HG02759 (cell line): Measurements from ENCODE around the gene CISH.

ENCODE experiments used
- ATAC-seq: cut with Tn5 transposase; IDR thresholded peaks from one replicate; pipeline ENCODE4 v1.9.1; 2021; ENCODE audit warnings: mild to moderate bottlenecking, moderate library complexity; ENCODE audit not compliant: unreplicated experiment

Gene CISH

DNA sequence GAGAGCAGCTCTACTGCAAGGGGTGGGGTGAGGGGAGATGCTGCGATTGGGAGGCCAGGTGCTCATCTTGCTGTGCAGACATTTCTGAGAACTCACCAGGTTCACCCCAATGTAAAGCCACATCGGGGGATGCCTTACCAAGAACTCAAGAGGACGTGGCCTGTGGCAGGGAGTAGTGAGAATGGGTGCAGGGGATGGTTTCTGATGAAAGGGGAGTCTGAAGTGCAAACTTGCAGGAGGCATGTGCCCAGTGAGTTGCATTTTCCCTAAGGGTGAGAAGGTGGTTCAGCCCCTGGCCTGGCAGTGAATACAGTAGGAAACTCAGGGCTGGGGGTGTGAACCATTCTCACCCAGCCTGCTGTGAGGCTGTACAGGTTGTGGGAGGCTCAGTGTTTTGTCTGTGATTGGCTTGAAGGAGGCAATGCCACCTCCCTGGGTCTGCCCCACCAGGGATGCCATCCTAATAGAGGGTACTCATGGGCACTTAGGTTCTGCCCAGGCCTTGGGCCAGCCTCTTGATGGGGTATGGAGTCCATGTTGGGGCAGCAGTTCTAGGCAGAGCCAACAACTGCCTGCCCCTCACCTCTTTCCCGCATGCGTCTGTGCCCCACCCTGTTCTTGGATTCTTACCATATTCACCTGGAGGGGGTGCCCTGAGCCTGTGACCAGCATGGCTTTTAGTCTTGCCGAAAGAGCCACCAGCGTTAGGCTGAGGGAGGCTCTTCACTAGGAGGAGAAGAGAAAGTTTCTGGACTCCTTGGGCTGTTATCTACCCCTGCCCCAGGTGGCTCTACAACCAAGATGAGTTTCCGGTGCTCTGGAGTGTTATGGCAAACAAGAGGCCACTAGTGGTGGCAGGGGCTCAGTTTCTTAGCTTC is 37.8 kb downstream of the CISH start:
- ATAC-seq: no peak

DNA sequence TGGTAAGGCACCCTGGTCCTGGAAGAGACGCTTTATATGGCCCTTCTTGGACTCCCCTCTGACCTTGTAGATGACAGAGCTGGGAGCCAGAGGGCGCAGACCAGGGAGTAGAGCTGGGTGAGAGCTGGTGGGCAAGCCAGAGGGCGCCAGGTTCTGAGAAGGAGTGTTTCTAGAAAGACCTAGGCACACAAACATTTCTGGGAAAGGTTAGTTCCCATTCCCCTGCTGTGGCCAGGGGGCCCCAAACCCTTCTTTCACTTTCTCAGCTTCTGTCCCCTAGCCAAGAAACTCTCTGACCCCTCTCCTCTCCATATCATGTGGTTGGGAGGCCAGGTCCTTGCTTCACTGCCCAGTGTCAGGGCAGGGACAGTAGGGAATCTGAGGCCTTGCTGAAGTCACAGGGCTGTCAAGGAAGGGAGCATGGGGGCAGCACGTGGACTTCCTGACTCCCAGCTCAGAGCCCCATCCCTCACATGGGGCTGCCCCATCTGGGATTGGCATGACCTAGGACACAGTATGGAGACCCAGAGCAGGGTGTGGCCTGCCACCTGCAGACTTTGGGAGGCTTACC is 38.7 kb downstream of the CISH start:
- no peak for ATAC-seq

DNA sequence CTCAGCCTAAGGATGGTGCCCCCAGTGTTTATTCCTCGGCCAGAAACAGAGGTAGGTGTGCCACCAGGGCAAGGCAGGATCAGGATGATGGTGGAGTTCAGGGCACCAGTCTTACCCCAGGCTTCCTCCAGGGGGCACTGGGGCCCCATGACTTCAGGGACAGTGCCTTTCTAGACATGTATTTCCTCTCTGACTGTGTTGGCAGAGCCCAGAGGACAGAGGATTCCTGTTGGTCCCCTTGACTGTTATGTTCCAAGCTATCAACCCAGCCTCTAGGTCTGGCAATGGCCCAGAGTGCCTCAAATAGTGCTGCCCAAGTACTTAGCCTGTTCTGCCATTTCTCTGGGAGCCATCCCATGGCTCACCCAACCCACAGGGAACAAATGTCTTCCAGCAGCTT is 39.4 kb downstream of the CISH start:
- no peak for ATAC-seq

DNA sequence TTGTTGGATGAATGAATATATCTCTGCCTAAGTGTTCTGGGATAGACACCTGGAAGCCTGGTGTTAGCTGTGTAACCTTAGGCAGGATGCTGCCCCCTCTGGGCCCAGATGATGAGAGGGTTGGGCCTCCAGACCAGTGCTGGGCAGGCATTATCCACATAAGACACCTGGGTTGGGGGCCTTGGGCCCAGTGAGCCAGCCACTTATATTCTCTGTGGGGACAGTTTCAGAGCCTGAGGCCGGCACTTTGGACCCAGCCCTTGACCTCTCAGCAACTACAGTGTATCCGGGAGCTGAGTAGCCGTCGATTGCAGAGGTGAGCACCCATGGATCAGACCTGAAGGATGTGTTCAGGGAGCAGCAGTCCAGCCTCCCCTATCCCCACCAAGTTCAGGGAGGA is 40.1 kb downstream of the CISH start:
- ATAC-seq: no peak

DNA sequence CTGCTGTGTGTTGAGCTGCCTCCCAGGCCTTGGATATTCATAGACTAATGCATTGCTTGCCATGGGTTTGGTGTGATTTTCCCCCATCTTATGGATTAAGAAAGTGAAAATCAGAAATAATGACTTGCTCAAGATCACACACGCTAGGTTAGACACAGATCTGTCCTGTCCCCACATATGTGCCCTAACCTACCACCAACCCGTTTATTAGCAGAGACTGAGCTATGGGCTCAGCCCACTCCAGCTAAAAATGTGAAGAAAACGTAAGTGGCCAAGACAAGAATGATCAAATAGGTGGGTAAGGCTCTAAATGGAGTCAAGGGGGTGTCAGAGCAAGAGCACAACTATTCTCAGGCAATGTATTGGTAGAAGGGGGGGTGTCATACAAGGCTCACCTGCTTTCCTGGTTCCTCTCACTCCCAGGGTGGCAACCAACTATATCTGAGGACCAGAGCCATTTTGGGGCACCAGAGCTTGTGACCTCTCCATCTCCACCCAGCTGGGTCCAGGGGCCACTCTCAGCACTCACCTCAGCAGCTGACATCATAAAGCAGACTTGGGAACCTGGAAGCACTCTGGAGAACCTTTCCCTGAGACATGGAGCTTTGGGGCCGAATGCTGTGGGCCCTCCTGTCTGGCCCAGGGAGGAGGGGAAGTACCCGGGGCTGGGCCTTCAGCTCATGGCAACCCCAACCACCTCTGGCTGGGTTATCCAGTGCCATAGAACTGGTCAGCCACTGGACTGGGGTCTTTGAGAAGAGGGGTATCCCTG is 40.9 kb downstream of the CISH start:
- no peak for ATAC-seq

DNA sequence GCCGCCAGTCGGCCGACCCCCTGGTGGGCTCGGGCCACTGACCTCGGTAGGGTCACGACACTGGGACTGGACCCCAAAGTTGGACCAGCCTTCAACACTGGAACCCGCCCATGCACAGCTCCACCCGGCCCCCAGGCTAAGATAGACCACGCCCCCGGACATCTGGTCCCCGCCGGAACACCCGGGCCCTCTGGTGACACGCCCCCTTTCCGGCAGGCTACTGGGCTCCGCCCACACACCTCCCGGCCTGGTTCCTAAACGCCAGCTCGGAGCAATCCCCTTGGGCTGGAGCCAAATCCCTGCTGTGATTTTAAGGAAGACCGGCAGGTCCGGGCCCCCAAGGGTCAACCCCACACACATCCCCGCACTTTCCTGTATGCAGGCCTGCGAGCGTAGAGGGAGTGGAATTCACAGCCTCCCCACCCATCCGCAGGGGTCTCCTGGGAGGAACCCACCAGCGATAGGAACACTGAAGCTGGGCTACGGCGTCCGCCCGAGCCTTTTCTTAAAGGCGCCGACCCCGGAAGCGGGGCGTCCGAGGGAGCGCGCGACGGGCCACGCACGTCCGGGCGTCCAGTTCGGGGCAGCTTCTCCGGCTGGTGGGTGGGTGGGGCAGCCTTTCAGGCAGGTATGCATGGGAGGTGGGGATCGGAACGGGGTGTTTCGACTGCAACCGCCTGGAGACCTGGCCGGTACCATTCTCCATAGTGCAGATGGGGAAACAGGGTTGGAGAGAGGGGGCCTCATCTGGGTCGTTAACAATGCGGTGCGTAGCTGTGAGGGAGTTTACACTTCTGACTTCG is 42.4 kb downstream of the CISH start, which contains the start of gene HEMK1:
HEMK1 (plus strand) TSS at position 576 of the 803 bp plus-strand sequence. CDS start 1,583 bp downstream, outside the sequence.
- ATAC-seq: peak; percentile 64

DNA sequence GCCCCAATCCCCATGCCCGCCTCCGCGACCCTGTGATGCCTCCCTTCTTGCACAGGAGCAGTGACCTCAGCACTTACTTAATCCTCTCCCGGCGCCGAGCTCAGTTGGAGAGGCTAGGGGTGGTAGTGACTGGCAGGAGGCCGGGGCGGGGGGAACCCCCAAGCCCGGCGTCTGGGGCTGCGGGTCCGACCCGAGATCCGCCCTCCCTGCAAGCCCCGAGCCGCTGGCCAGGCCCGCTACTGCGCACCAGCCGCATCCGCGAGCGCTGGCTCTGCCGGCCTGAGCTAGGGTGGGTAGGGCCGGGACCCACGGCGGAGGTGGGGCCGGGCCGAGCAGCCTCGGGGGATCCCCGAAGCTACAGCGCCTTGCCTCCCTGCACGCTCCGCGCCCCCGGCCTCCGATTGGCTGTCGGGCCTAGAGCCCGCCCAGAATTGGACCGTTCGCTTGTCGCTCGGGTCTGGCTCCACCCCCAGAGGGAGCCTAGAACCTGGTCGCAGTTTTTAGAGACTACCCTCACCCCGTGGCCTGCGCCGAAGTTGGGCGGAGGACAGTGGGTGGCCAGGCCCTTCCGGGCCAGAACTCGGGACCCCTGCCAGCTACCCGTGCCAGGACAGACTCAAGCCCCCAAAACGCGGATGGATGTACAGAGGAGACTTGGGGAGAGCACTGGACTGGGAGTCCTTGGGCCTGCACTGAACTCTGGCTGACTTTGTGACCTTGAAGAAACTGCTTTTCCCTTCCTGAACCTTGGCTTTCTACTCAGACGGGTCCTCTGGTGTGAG is 44.0 kb downstream of the CISH start, which contains the start of gene C3orf18:
C3orf18 (minus strand) TSS at position 362 of the 782 bp plus-strand sequence. CDS start 2,048 bp downstream, outside the sequence.
- peak; percentile 84 for ATAC-seq

DNA sequence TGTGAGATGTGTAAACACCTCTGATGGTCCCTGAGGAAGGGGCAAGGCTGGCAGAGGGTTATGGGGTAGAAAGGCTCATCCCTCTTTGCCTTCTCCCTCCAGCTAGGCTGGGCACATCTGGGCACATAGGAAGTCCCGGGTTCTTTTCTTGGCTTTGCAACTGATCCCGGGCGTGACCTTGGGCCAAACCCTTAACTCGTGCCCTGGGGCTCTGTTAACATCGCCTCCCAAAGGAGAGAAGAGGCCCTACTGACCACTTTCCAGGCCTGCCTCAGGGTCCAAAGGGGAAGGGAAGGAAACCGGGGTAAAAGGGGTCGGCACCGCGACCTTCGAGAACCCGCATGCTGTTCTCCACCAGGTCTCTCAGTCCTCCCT is 44.6 kb downstream of the CISH start:
- no peak for ATAC-seq

DNA sequence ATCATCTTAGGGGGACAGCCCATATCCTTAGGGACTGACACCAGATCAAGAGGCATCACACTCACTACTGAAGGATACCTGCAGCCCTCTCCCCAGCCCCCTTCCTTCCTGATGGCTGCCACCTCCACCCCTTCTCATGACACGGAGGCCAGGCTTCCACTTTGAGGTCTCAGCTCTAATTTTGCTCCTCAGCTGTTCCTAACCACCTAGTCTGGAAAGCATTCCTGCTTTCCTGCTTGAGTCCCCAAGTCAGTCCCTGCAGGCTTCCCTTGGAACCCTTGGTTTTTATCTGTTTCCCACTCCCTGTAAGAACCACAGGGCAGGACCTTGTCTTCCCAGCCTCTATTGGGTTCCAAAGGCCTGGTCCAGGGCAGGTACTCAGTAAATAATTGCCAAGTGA is 47.3 kb downstream of the CISH start:
- ATAC-seq: no peak

DNA sequence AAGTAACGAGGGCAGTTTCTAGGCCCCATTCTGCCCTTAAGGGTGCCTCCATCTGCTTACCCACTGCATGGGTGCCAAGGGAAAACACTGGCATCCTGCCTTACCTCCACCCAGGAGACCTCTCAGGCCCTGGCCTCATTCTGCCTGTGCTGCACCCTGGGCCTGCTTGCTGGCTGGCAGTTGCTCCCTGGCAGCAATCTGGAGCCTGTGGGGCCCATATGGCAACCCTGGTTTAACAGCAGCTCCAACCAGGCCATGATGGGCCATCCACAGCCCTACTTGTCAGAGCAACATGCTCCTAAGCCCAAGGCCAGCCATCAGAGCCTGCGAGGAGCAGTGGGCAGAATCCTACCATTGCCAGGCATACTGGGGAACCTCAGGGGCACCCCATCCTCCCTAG is 47.7 kb downstream of the CISH start:
- ATAC-seq: no peak

DNA sequence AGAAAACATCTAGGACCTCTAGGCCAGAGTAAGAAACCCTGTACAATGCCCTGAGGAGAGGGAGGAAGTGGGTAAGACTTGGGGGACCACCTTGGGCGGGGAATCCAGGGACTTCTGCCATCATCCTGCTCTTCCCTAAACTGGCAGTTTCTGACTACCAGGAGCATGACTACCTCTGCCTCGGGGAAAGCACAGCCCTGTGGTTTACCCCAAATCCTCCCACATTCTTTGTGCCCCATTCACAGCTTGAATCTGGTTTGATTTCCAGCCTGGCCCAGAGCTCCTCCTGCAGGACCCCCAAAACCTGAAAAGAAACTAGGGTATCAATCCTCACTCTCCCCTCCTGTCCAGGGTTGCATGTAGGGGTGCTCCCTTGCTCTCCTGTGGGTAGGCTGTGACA is 48.7 kb downstream of the CISH start:
- ATAC-seq: no peak

DNA sequence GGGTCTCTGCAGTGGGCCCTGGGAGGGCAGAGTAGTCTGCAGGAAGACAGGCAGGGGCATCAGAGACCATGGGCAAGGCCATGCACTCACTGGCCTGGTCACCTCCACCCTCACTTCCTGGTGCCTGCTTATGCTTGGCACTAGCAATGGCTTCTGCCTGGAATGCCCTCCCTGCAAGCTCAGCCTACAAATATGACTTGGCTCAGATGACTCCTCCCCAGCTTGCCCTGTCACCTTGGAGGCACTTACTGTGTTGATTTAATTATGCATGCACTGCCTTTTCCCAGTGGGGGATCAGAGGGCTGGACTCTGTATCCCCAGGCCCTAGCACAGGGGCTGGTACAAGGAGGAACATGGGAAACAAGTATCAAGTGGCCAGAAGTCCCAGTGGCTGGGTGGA is 51.9 kb downstream of the CISH start:
- no peak for ATAC-seq

DNA sequence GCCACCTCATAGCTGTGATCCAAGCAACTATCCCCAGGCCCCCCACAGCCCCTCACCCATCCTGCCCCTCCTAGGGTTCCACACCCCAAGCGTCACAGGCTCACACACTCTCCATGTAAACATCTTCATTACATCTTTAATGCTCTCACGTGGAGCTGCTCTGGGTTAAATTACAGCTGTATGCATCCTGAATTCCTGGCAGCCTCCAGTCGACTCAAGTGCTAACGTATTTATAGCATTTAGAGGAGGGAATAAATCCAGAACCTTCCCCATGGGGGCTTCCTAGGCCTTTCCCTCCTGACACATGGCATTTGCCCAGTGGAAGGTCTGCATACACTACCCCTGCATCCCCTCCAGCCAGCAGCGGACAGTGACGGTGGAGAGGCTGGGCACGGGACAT is 53.7 kb downstream of the CISH start:
- ATAC-seq: no peak

DNA sequence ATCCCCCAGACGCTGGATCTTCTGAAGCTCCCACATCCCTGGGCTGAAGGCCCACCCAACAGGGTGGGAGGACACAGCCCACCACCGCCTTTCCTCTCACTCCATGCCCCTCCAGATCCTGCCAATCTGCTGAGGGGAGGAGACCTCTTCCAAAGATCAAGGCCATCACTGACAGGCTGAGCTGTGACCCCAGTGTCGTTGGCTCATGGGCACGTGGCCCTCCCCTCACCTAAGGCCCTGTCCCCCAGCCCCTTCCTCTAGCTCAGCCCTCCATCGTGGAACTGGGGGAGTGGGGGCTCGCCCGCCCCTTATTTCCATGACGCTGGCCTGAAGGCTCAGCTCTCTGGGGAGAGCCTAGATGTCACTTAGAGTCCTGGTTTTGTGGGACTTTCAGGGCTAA is 54.5 kb downstream of the CISH start:
- no peak for ATAC-seq
